Measurements from ENCODE around the gene BRD1.
"Not testable (repeated sequence)": the region's sequence is repeated elsewhere in the genome, so short reads cannot be mapped to it uniquely, and the experiment has no call there.

Gene BRD1

DNA sequence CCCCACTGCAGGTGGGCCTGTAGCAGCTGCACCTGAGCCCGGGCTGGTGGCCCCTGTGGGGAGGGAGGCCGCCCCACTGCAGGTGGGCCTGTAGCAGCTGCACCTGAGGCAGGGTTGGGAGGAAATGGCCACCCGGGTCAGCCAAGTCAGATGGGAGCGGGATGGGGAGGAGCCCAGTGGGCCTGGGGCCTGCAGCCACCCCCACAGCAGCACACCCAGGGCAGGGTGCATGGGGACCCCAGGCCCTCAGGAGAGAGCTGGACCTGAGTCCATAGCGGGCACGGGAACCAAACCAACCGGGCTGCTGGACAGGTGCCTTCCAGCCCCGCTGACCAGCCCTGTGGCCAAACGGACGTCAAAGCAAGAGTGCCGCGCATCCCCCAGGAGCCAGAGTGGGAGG, 61.7 kb downstream of the BRD1 start:
- TF ChIP-seq, protein P1, sequence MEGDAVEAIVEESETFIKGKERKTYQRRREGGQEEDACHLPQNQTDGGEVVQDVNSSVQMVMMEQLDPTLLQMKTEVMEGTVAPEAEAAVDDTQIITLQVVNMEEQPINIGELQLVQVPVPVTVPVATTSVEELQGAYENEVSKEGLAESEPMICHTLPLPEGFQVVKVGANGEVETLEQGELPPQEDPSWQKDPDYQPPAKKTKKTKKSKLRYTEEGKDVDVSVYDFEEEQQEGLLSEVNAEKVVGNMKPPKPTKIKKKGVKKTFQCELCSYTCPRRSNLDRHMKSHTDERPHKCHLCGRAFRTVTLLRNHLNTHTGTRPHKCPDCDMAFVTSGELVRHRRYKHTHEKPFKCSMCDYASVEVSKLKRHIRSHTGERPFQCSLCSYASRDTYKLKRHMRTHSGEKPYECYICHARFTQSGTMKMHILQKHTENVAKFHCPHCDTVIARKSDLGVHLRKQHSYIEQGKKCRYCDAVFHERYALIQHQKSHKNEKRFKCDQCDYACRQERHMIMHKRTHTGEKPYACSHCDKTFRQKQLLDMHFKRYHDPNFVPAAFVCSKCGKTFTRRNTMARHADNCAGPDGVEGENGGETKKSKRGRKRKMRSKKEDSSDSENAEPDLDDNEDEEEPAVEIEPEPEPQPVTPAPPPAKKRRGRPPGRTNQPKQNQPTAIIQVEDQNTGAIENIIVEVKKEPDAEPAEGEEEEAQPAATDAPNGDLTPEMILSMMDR (IDR thresholded peaks at IDR 0.05; ENCODE audit: low read depth, low read length): no peak
- no peak for DNase-seq (ENCODE audit: extremely low read depth, low read depth)

DNA sequence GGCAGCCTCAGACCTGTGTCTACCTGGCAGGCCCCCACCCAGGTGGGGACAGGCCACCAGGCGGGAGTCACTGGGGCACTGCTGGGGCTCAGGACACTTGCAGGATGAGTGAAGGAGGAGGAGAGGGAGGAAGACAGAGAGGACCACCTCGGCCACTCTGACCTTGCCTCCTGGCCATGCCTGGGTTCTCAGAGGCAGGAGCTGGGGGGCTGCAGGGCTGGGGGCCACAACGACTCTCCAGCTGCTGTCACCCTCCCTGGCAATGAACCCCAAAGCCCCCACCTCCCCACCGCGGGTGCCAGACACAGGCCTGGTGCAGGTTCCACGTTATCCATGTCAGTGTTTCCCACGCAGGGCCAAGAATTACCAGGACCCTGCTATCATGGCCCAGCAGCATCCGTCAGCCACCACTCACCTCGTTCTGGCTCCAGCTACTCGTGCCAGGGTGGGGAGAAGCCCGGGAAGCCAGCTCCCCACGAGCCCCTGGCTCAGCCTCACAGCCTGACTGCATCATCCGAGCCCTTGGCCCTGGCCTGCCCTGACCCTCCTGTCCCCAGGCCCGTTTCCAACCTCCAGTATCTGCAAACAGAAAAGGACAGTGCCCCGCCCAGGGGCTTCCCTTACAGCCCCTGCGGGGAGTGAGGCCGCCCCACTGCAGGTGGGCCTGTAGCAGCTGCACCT, 62.4 kb downstream of the BRD1 start:
- no peak for DNase-seq (ENCODE audit: extremely low read depth, low read depth)
- TF ChIP-seq, protein P1 (IDR thresholded peaks at IDR 0.05; ENCODE audit: low read depth, low read length): no peak

DNA sequence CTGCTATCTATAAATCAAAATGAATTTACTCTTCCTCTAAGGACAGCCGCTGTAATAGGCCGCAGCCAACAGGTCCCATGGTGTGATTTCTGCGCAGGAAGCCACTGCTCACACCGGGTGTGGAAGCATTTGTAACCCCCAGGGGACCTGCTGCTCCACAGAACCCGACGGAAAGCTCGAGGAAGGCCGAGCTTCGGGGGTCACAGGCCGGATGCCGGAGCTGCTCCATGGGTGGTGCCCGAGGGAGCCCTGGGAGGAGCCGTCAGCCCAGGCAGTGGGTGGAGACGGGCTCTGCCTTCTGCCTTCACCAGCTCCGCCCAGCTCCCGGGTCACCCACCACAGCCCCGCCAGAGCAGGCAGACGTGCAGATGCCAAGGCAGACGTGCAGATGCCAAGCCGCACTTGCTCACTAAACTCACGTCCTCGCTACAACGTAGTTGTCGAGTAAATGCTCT, 63.5 kb downstream of the BRD1 start:
- no peak for DNase-seq (ENCODE audit: extremely low read depth, low read depth)
- TF ChIP-seq, protein P1 (IDR thresholded peaks at IDR 0.05; ENCODE audit: low read depth, low read length): no peak

GRCh38 chr22:49763696-49764095, 64.0 kb downstream of the BRD1 start:
- TF ChIP-seq, protein P1 (IDR thresholded peaks at IDR 0.05; ENCODE audit: low read depth, low read length): no peak
- DNase-seq (ENCODE audit: extremely low read depth, low read depth): no peak

DNA sequence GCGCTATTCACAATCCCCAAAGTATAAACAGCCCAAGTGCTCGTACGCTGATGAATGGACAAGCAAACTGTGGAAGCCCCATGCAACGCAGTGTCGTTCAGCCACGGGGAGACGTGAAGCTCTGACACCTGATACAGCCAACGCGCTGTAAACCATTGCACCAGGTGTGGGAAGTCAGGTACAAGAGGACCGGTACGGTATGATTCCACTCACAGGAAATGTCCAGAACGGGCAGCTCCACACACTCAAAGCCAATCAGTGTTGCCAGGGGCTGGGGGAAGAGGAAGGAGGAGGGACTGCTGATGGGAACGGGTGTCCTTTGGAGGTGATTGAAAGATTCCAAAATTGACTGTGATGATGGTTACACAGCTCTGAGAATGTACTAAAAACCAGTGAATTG, 64.5 kb downstream of the BRD1 start:
- no peak for DNase-seq (ENCODE audit: extremely low read depth, low read depth)
- TF ChIP-seq, protein P1 (IDR thresholded peaks at IDR 0.05; ENCODE audit: low read depth, low read length): no peak

GRCh38 chr22:49762571-49762970, 65.1 kb downstream of the BRD1 start:
- not testable (repeated sequence) for DNase-seq (ENCODE audit: extremely low read depth, low read depth)

- no peak for DNase-seq (ENCODE audit: extremely low read depth, low read depth)
- TF ChIP-seq, protein P1 (IDR thresholded peaks at IDR 0.05; ENCODE audit: low read depth, low read length): no peak
These were observed 65.8 kb downstream of the BRD1 start for GRCh38 chr22:49761836-49762235.

All from AG09319 (cell line).